Lower lobe of right lung (tissue), 2 donors: Measurements from ENCODE around the gene DUSP14. TPM values are rescaled to one million over a fixed set of nuclear protein-coding genes. Genes with fewer than 3 reads are reported as not detected.

Experiments
- ATAC-seq, 2 donors: fragments of 200-7000 bp; cut with Tn5 transposase; one replicate each; pipeline ENCODE4 v1.9.1; 2020 to 2022; ENCODE audit warnings: mild to moderate bottlenecking in 2 of 2, moderate library complexity in 2 of 2
- DNase-seq: peaks from one replicate; pipeline ENCODE4 v3.0.0-alpha.2; 2020
- H3K27ac ChIP-seq: fragments of 200-600 bp; one replicate; pipeline ENCODE4 v1.8.0; 2022
- H3K27me3 ChIP-seq: fragments of 200-600 bp; one replicate; pipeline ENCODE4 v1.8.0; 2022; ENCODE audit warnings: low read depth
- H3K36me3 ChIP-seq: fragments of 200-600 bp; one replicate; pipeline ENCODE4 v1.8.0; 2022; ENCODE audit warnings: mild to moderate bottlenecking
- H3K4me1 ChIP-seq: fragments of 200-600 bp; one replicate; pipeline ENCODE4 v1.8.0; 2022
- H3K4me3 ChIP-seq: fragments of 200-600 bp; one replicate; pipeline ENCODE4 v1.8.0; 2022; ENCODE audit warnings: mild to moderate bottlenecking
- H3K9me3 ChIP-seq: fragments of 200-600 bp; one replicate; pipeline ENCODE4 v1.8.0; 2022
- CTCF ChIP-seq: fragments of 200-600 bp; IDR thresholded peaks from one replicate; pipeline ENCODE4 v1.8.0; 2022; ENCODE audit warnings: antibody characterized with exemption, mild to moderate bottlenecking
- intact Hi-C: fragments of 100-400 bp; cut with DNase I; formaldehyde crosslinking; loops from one replicate; pipeline ENCODE4 v1.11.0; 2022
- total RNA-seq: library from RNA; stranded (reverse); fragmentation: NEBNext Ultra II Directional; extraction: Animal tissue kit (Norgen Biotek cat#: 25700); gene quantifications from one replicate; pipeline ENCODE4 v1.2.1, GENCODE V29; 2021
- donor health status: DM: no; HTN: yes; CAD: no; lungs with severe emphysema.

DUSP14 gene
- total RNA-seq, 1 donor from 2014 or later, result 7.7 TPM

- intact Hi-C loops, result no loop called here
- H3K9me3 ChIP-seq, result no peaks in the 10 kb centered on the region
- DNase-seq (no peak), ATAC-seq (no peak)
- H3K4me1 ChIP-seq, result peaks cover 15% of the 10 kb centered on the region
- H3K4me3 ChIP-seq, result no peak overlapping the region
- H3K27me3 ChIP-seq, result no peaks in the 10 kb centered on the region
- TF ChIP-seq CTCF, result no peak
- H3K36me3 ChIP-seq, result peaks cover 70% of the 10 kb centered on the region
- H3K27ac ChIP-seq, result no peak overlapping the region
Measured at GRCh38 chr17:37478187-37478586, 11.5 kb upstream of the DUSP14 start.

GRCh38 chr17:37479025-37479424 is 10.7 kb upstream of the DUSP14 start:
- H3K9me3 ChIP-seq, result no peaks in the 10 kb centered on the region
- ATAC-seq, result no peak
- H3K4me3 ChIP-seq, result no peak overlapping the region
- H3K27ac ChIP-seq, result no peak overlapping the region
- DNase-seq, result no peak
- H3K27me3 ChIP-seq, result no peaks in the 10 kb centered on the region
- peaks cover 20% of the 10 kb centered on the region for H3K4me1 ChIP-seq
- peaks cover 61% of the 10 kb centered on the region for H3K36me3 ChIP-seq
- intact Hi-C loops, result no loop called here
- no peak for TF ChIP-seq CTCF

GRCh38 chr17:37480427-37480826 is 9.3 kb upstream of the DUSP14 start:
- intact Hi-C loops, result no loop called here
- Histone ChIP-seq H3K4me1 (peaks cover 20% of the 10 kb centered on the region), H3K36me3 (peaks cover 47% of the 10 kb centered on the region), H3K27me3 (no peaks in the 10 kb centered on the region), H3K27ac (no peak overlapping the region), H3K9me3 (no peaks in the 10 kb centered on the region), H3K4me3 (no peak overlapping the region)
- no peak for TF ChIP-seq CTCF
- ATAC-seq (no peak), DNase-seq (no peak)

GRCh38 chr17:37481001-37481665 is 8.6 kb upstream of the DUSP14 start:
- no peaks in the 10 kb centered on the region for H3K9me3 ChIP-seq

GRCh38 chr17:37483311-37484039 is 6.2 kb upstream of the DUSP14 start:
- ATAC-seq (peak in 1 of 2 donors; percentile 12), DNase-seq (no peak)
- intact Hi-C loops, result no loop called here
- Histone ChIP-seq H3K4me1 (peaks cover 17% of the 10 kb centered on the region), H3K27me3 (no peaks in the 10 kb centered on the region), H3K4me3 (no peak overlapping the region), H3K27ac (no peak overlapping the region), H3K36me3 (peaks cover 17% of the 10 kb centered on the region), H3K9me3 (no peaks in the 10 kb centered on the region)
- TF ChIP-seq CTCF, result no peak

More at GRCh38 chr17:37481001-37481665, 8.6 kb upstream of the DUSP14 start:
- intact Hi-C loops, result no loop called here
- H3K27ac ChIP-seq, result no peak overlapping the region
- peaks cover 14% of the 10 kb centered on the region for H3K4me1 ChIP-seq
- H3K27me3 ChIP-seq, result no peaks in the 10 kb centered on the region
- no peak for TF ChIP-seq CTCF
- H3K36me3 ChIP-seq, result peaks cover 40% of the 10 kb centered on the region
- ATAC-seq, result peak; percentile 55 to 65
- H3K4me3 ChIP-seq, result no peak overlapping the region
- no peak for DNase-seq
